Measurements from ENCODE around the gene CTDSP2.
"Not testable (repeated sequence)": the region's sequence is repeated elsewhere in the genome, so short reads cannot be mapped to it uniquely, and the experiment has no call there.

Gene CTDSP2

GRCh38 chr12:57781801-57782200, 64.7 kb downstream of the CTDSP2 start:
- no peak for DNase-seq (ENCODE audit: low read depth)

DNA sequence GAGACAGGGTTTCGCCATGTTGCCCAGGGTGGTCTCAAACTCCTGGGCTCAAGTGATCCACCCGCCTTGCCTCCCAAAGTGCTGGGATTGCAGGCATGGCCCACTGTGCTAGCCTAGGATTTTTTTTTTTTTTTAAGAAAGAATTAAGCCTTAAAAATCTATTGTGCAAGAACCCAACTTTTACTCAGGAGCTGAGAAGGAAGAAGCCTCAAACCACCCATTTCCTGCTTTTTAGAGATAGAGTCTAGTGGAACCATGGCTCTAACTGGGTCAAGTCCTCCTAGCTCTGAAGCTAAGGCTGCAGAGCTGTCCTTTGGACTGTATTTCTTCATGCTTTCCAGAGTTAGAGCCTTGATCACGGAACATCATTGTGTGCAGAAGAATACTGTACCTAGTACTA, 65.3 kb downstream of the CTDSP2 start:
- no peak for DNase-seq (ENCODE audit: low read depth)

DNA sequence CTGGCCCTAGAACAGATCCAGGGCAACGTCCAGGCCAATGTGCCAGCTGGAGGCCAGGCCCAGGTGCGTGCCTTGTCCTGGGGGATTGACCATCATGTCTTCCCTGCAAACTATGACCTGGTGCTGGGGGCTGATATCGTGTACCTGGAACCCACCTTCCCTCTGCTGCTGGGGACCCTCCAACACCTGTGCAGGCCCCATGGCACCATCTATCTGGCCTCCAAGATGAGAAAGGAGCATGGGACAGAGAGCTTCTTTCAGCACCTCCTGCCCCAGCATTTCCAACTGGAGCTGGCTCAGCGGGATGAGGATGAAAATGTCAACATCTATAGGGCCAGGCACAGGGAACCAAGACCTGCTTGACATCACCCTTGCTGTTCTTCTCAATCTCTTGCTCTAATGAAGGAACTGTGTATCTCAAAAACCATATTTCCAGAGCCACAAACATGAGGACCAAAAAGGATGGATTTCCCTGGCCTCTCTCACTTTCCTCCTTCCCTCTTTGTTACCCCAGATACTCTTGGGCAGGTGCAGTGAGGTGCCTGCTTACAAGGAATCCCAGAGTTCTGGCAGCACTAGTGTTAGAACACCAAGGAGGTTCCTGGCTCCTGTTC, 66.1 kb downstream of the CTDSP2 start:
- DNase-seq (ENCODE audit: low read depth), result no peak

DNA sequence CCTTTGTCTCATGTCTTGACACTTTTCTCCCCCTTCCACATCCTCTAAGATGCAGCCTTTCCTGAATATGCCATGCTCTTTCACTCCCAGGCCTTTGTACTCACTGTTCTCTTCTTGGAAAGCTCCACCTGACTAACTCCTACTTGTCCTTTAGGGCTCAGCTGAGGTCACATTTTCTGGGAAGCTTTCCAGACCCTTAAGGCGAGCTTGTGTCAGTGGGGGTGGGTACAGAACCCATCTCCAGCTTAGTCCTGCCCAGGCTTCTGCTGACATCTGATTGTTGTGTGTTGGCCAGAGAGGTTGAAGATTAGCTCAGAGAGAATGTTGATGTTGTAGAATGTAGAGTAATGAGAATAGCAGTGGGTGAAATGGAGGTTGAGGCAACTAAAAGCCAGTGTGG, 66.8 kb downstream of the CTDSP2 start:
- no peak for DNase-seq (ENCODE audit: low read depth)

DNA sequence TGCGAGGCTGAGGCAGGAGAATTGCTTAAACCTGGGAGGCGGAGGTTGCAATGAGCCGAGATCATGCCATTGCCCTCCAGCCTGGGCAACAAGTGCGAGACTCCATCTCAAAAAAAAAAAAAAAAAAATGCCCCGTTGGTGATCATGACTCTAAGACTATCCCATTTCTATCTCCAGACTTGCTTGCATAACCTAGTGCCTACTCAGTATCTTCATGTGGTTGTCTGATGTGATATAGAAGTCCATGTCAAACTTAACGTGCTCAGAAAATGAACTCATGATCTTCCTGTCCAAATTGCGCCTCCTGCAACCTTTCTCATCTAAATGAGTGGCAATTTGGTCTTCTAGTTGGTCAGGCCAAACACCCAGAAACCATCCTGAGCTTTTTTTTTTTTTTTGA, 68.6 kb downstream of the CTDSP2 start:
- no peak for DNase-seq (ENCODE audit: low read depth)

GRCh38 chr12:57777367-57777766, 69.2 kb downstream of the CTDSP2 start:
- DNase-seq (ENCODE audit: low read depth), result no peak

DNA sequence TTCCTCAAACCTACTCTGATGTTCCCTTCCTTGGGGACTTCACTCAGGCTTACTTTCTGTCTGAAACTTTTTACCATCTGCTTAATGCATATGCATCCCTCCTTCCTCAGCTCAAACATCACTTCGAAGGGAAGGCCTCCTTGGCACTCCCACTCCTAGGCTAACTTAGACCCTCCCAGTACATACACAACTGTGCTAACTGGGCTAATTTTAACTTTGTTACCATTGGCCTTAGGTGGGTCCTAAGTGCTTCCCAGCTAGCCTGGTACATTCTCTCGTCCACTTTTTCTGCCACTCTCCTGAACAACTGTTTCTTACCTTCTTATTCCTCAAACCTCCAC, 70.3 kb downstream of the CTDSP2 start:
- DNase-seq (ENCODE audit: low read depth), result no peak

GRCh38 chr12:57775563-57776246, 70.8 kb downstream of the CTDSP2 start:
- no peak for DNase-seq (ENCODE audit: low read depth)

DNA sequence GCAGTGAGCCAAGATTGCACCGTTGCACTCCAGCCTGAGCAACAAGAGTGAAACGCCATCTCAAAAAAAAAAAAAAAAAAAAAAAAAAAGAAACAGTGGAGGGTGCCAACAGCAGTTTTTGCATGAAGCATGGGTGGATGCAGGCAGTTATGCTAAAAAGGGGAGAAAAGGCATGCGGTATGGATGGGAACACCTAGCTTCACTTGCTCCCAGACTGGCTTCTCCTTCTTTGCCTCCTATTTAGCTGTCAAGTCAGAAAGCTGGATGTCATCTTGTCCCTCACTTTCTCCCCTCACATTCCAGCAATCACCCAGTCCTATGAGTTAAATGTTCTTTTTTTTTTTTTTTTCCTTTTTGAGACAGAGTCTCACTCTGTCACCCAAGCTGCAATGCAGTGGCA, 71.5 kb downstream of the CTDSP2 start:
- no peak for DNase-seq (ENCODE audit: low read depth)

GRCh38 chr12:57774634-57775033, 71.9 kb downstream of the CTDSP2 start:
- DNase-seq (ENCODE audit: low read depth), result not testable (repeated sequence)

GRCh38 chr12:57772429-57773322, 73.9 kb downstream of the CTDSP2 start, which contains the start of gene EEF1AKMT3:
Gene EEF1AKMT3 (plus strand): TSS chr12:57772614. CDS start chr12:57772725, 111 bp downstream.
- no peak for DNase-seq (ENCODE audit: low read depth)

GRCh38 chr12:57771873-57772428, 74.6 kb downstream of the CTDSP2 start, which contains the start of gene METTL1:
Gene METTL1 (minus strand): TSS chr12:57772105. CDS start chr12:57772083, 22 bp downstream.
- peak; percentile 85 for DNase-seq (ENCODE audit: low read depth)

DNA sequence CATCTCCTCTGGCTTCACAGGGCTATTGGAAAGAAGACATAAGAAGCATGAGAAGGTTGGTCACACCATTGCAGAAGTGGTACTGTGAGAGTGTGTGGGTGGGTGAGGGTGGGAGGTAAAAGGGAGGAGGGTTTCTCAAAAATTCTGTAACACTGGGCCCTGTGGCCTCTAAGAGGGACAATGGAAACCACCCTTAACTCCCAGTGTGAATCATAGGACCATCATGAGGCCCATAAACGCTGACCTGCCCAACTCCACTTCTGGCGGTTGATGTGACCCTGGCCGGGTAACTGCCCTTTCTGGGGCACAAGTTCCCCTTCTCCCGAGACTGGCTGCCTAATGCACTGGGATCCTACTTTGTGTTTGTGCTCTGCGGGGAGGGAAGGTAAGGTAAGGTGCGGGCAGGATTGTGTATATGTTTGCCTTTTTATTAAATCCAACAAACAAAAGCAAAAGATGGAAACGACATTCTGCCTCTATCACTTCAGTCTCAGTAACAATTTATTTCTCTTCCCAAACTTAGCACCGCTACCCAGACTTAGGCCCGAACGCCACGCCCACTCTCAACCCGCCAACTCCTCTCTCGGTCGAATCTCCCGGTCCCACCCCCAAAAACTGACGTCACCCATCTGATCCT, 75.2 kb downstream of the CTDSP2 start:
- DNase-seq (ENCODE audit: low read depth), result peak; percentile 76

- DNase-seq (ENCODE audit: low read depth), result no peak
These were observed 75.8 kb downstream of the CTDSP2 start for GRCh38 chr12:57770734-57771133.
